ENCODE measurements around the gene MRPL42. TPM values are rescaled to one million over a fixed set of nuclear protein-coding genes. Genes with fewer than 3 reads are reported as not detected.
A peak's percentile ranks its signal among the peaks of the same experiment; 100 is the strongest.

MRPL42 gene
- total and polyA plus RNA-seq, 10 donors, result 17.9 to 56.8 (median 44.2) TPM

DNA sequence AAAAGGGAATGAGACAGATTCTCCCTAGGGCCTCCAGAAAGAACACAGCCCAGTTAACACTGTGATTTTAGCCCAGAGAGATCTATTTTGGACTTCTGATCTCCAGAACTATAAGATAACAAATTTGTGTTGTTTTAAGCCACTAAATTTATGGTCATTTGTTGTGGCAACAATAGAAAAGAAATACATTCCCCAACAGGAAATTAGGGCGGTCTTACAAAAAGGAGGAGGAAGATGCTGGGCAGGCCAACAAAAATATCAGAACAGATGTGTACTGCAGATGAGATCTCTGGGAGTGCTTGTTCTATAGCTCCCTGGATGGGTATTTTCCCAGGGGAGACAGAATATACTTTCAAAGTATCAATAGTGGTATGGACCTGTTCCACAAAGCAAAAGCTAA is 73.2 kb downstream of the MRPL42 start:
- peaks cover 0 to 18% (median 6%) of the 10 kb centered on the region in 6 donors for H3K4me1 ChIP-seq
- no peak for TF ChIP-seq POLR2AphosphoS5 (IDR thresholded peaks at IDR 0.05)
- no peak for TF ChIP-seq POLR2A (IDR thresholded peaks at IDR 0.05)
- TF ChIP-seq, protein P1, sequence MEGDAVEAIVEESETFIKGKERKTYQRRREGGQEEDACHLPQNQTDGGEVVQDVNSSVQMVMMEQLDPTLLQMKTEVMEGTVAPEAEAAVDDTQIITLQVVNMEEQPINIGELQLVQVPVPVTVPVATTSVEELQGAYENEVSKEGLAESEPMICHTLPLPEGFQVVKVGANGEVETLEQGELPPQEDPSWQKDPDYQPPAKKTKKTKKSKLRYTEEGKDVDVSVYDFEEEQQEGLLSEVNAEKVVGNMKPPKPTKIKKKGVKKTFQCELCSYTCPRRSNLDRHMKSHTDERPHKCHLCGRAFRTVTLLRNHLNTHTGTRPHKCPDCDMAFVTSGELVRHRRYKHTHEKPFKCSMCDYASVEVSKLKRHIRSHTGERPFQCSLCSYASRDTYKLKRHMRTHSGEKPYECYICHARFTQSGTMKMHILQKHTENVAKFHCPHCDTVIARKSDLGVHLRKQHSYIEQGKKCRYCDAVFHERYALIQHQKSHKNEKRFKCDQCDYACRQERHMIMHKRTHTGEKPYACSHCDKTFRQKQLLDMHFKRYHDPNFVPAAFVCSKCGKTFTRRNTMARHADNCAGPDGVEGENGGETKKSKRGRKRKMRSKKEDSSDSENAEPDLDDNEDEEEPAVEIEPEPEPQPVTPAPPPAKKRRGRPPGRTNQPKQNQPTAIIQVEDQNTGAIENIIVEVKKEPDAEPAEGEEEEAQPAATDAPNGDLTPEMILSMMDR (IDR thresholded peaks at IDR 0.05 in 8 of 11, conservative IDR thresholded peaks at IDR 0.05 in 3 of 11), result no peak
- intact Hi-C loops (cut with DNase I; ENCODE audit: low total_unique reads), result no loop called here
- DNase-seq, result no peak
- H3K9me3 ChIP-seq, result no peaks in the 10 kb centered on the region
- H3K27ac ChIP-seq, result no peak overlapping the region
- no peaks in the 10 kb centered on the region for H3K36me3 ChIP-seq
- no peaks in the 10 kb centered on the region for H3K27me3 ChIP-seq (replicated peaks in 1 of 7)
- H3K4me3 ChIP-seq, result no peak overlapping the region
- WGBS, 5 donors, result 44 to 71% (median 63%) methylated on average over 1 of the region's 1 CpG

DNA sequence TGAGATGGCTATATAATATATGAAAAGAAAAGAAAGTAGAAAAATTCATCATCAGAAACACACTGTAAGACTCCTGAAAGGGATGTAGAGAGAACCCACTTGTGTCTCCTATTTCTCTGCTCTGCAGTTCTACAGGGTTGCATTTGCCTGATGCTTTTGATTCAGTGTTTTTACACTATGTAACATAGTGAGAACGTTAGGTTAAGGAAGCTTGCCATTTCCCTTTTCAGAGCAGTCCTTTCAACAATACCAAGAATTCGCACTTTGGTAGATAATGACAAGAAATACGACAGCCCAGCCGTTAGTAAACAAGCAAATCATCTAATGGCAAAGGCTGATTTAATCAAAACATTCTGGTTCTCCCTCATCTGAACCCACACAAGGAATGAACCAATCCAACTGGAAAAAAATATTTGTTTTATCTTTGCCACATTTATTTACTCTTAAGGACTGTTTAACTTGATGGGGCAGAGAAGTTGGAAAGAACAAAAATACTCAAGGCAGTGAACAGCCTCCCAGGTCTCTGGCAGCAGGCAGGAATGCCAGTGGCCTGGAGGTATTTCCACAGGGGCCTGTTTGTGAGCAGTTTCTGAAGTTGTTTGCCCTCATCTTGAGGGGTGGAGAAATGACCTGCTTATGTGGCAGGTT is 74.4 kb downstream of the MRPL42 start:
- Histone ChIP-seq H3K9me3 (no peaks in the 10 kb centered on the region), H3K27me3 (replicated peaks in 1 of 7) (no peaks in the 10 kb centered on the region), H3K4me3 (no peak overlapping the region), H3K4me1 (peaks cover 0 to 9% (median 5%) of the 10 kb centered on the region in 6 donors), H3K27ac (peak overlapping the region in 2 of 8 donors; percentile 33 to 59), H3K36me3 (no peaks in the 10 kb centered on the region)
- 37 to 48% (median 40%) methylated on average over 4 of the region's 4 CpGs for WGBS, 5 donors
- no peak for DNase-seq
- TF ChIP-seq POLR2A (IDR thresholded peaks at IDR 0.05) (no peak), POLR2AphosphoS5 (IDR thresholded peaks at IDR 0.05) (no peak)
- TF ChIP-seq, protein P1 (IDR thresholded peaks at IDR 0.05 in 8 of 11, conservative IDR thresholded peaks at IDR 0.05 in 3 of 11), result no peak
- intact Hi-C loops (cut with DNase I; ENCODE audit: low total_unique reads), result no loop called here

DNA sequence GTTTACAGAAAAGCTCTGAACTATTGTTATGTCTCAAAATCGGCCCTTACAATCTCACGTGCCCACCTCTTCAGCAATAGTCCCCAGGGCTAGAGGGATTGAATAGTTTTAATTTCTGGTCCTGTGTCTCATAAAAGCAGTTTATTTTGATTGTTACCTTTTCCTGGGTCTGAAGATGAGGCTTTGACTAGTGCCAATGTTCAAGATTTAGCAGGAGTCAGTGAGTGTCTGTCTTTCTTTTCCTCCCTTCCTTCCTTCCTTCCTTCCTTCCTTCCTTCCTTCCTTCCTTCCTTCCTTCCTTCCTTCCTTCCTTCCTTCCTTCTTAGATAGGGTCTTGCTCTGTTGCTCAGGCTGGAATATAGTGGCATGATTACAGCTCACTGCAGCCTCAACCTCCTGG is 80.5 kb downstream of the MRPL42 start:
- intact Hi-C loops (cut with DNase I; ENCODE audit: low total_unique reads), result no loop called here
- Histone ChIP-seq H3K9me3 (no peaks in the 10 kb centered on the region), H3K36me3 (no peaks in the 10 kb centered on the region), H3K4me3 (no peak overlapping the region), H3K4me1 (no peaks in the 10 kb centered on the region), H3K27me3 (replicated peaks in 1 of 7) (no peaks in the 10 kb centered on the region), H3K27ac (no peak overlapping the region)
- 91 to 97% (median 92%) methylated on average over 2 of the region's 2 CpGs for WGBS, 5 donors
- TF ChIP-seq POLR2AphosphoS5 (IDR thresholded peaks at IDR 0.05), result no peak
- TF ChIP-seq, protein P1 (IDR thresholded peaks at IDR 0.05 in 8 of 11, conservative IDR thresholded peaks at IDR 0.05 in 3 of 11), result no peak
- no peak for TF ChIP-seq POLR2A (IDR thresholded peaks at IDR 0.05)
- DNase-seq, result no peak

DNA sequence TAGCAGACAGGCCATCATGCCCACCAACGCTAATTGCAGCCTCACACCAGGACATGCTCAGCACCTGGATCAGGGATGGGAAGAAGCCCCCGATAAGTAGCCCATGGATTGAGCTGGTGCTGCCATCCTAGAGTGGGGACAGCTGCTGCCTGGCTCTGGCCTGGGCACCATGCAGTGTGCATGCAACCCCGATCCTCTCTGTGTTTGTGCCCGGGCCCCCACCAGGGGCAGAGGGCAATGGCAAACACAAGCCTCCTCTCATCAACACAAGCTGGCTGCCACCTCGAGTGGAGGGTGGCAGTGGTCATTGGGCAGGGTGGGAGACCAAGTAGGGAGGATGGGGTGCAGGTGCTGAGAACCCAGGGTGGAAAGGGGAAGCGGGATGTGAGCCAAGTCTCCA is 81.9 kb downstream of the MRPL42 start:
- H3K27me3 ChIP-seq (replicated peaks in 1 of 7), result no peaks in the 10 kb centered on the region
- WGBS, 5 donors, result 77 to 95% (median 87%) methylated on average over 4 to 6 of the region's 6 CpGs
- DNase-seq, result no peak
- H3K36me3 ChIP-seq, result no peaks in the 10 kb centered on the region
- intact Hi-C loops (cut with DNase I; ENCODE audit: low total_unique reads), result no loop called here
- TF ChIP-seq, protein P1 (IDR thresholded peaks at IDR 0.05 in 8 of 11, conservative IDR thresholded peaks at IDR 0.05 in 3 of 11), result no peak
- TF ChIP-seq POLR2A (IDR thresholded peaks at IDR 0.05) (no peak), POLR2AphosphoS5 (IDR thresholded peaks at IDR 0.05) (no peak)
- no peaks in the 10 kb centered on the region for H3K9me3 ChIP-seq
- no peak overlapping the region for H3K4me3 ChIP-seq
- no peak overlapping the region for H3K27ac ChIP-seq
- no peaks in the 10 kb centered on the region for H3K4me1 ChIP-seq
